Nephron (organoid): ENCODE data around the gene AAGAB.

ENCODE experiments used
- H3K27ac Mint-ChIP-seq, 3 experiments: 2 replicates each; pipeline ENCODE4 v1.8.0; 2020; ENCODE audit warnings: mixed read lengths in 3 of 3, mild to moderate bottlenecking in 2 of 3, moderate library complexity in 1 of 3
- H3K27me3 Mint-ChIP-seq: 2 replicates; pipeline ENCODE4 v1.8.0; 2021; ENCODE audit warnings: low read depth, mild to moderate bottlenecking, moderate library complexity, mixed read lengths
- H3K36me3 Mint-ChIP-seq: 2 replicates; pipeline ENCODE4 v1.8.0; 2020; ENCODE audit warnings: low read depth, mixed read lengths
- H3K4me1 Mint-ChIP-seq: 2 replicates; pipeline ENCODE4 v1.8.0; 2020; ENCODE audit warnings: mixed read lengths
- H3K4me3 Mint-ChIP-seq, 3 experiments: 2 replicates each; pipeline ENCODE4 v1.8.0; 2020; ENCODE audit warnings: mild to moderate bottlenecking in 3 of 3, mixed read lengths in 3 of 3, moderate library complexity in 2 of 3
- H3K9me3 Mint-ChIP-seq: 2 replicates; pipeline ENCODE4 v1.8.0; 2020; ENCODE audit warnings: mixed read lengths
- TF ChIP-seq, protein P1 (sequence below), 3 experiments: fragments of 200-600 bp; sonication (generic); IDR thresholded peaks; one replicate each; pipeline ENCODE4 v1.5.0; 2021; ENCODE audit warnings: antibody characterized with exemption in 3 of 3; ENCODE audit not compliant: unreplicated experiment in 3 of 3

Gene AAGAB

GRCh38 chr15:67174446-67174845, 80.0 kb downstream of the AAGAB start:
- H3K9me3 Mint-ChIP-seq: no peaks in the 10 kb centered on the region
- peaks cover 90% of the 10 kb centered on the region for H3K4me1 Mint-ChIP-seq
- peaks cover 74% of the 10 kb centered on the region for H3K36me3 Mint-ChIP-seq
- H3K4me3 Mint-ChIP-seq: no peak overlapping the region
- no peaks in the 10 kb centered on the region for H3K27me3 Mint-ChIP-seq
- H3K27ac Mint-ChIP-seq: no peak overlapping the region
- TF ChIP-seq, protein P1, sequence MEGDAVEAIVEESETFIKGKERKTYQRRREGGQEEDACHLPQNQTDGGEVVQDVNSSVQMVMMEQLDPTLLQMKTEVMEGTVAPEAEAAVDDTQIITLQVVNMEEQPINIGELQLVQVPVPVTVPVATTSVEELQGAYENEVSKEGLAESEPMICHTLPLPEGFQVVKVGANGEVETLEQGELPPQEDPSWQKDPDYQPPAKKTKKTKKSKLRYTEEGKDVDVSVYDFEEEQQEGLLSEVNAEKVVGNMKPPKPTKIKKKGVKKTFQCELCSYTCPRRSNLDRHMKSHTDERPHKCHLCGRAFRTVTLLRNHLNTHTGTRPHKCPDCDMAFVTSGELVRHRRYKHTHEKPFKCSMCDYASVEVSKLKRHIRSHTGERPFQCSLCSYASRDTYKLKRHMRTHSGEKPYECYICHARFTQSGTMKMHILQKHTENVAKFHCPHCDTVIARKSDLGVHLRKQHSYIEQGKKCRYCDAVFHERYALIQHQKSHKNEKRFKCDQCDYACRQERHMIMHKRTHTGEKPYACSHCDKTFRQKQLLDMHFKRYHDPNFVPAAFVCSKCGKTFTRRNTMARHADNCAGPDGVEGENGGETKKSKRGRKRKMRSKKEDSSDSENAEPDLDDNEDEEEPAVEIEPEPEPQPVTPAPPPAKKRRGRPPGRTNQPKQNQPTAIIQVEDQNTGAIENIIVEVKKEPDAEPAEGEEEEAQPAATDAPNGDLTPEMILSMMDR (IDR thresholded peaks at IDR 0.05; ENCODE audit: unreplicated experiment in 3 of 3): no peak

GRCh38 chr15:67173786-67174185, 80.7 kb downstream of the AAGAB start:
- TF ChIP-seq, protein P1 (IDR thresholded peaks at IDR 0.05; ENCODE audit: unreplicated experiment in 3 of 3): no peak
- Mint-ChIP-seq H3K36me3 (peaks cover 71% of the 10 kb centered on the region), H3K4me3 (no peak overlapping the region), H3K27me3 (no peaks in the 10 kb centered on the region), H3K4me1 (peaks cover 91% of the 10 kb centered on the region), H3K27ac (peak overlapping the region in 1 of 3 experiments; percentile 63), H3K9me3 (no peaks in the 10 kb centered on the region)

DNA sequence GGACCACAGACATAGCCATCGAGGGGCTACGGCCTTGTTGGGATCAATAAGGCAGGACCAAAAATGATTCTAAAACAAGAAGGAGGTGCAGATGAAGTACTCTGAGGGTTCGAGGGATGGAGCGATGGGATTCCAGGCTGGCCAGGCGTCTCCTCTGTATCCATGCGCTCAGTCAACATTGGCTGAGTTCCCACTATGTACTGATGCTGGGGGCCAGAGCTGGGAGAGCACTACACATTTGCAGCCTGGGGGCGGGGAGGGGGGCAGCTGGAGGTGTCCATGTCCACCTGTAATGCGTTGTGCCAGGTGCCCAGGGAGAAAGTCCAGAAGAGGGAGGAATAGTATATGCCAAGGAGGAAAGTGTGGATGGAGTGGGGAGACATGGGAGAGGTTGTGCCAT, 81.5 kb downstream of the AAGAB start:
- H3K9me3 Mint-ChIP-seq: no peaks in the 10 kb centered on the region
- TF ChIP-seq, protein P1 (IDR thresholded peaks at IDR 0.05; ENCODE audit: unreplicated experiment in 3 of 3): no peak
- H3K27ac Mint-ChIP-seq: peak overlapping the region in 2 of 3 experiments; percentile 63 to 64
- no peaks in the 10 kb centered on the region for H3K27me3 Mint-ChIP-seq
- H3K4me3 Mint-ChIP-seq: peak overlapping the region in 1 of 3 experiments; percentile 16
- peaks cover 76% of the 10 kb centered on the region for H3K36me3 Mint-ChIP-seq
- H3K4me1 Mint-ChIP-seq: peaks cover 91% of the 10 kb centered on the region

DNA sequence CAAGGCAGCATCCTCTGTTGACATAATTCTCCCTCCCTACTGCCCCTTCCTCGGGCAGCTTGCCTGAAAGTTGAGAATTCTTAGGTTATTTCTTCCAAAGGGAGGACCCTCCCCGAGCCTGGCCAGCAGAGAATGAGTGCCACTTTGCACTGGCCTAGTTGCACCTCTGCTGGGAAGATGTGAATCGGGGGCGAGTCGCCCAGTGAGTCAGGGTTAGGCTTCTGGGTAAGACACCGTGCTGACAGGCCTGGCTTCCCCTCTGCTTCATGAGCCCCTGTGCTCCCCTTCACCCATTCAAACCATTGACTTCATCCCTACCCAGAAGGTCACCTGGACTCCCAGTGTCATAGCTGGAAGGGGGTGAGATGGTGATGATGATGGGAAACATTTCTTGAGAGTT, 82.3 kb downstream of the AAGAB start:
- Mint-ChIP-seq H3K9me3 (no peaks in the 10 kb centered on the region), H3K4me1 (peaks cover 94% of the 10 kb centered on the region), H3K4me3 (no peak overlapping the region), H3K36me3 (peaks cover 81% of the 10 kb centered on the region), H3K27me3 (no peaks in the 10 kb centered on the region), H3K27ac (peak overlapping the region in 2 of 3 experiments; percentile 18 to 67)
- TF ChIP-seq, protein P1 (IDR thresholded peaks at IDR 0.05; ENCODE audit: unreplicated experiment in 3 of 3): no peak

DNA sequence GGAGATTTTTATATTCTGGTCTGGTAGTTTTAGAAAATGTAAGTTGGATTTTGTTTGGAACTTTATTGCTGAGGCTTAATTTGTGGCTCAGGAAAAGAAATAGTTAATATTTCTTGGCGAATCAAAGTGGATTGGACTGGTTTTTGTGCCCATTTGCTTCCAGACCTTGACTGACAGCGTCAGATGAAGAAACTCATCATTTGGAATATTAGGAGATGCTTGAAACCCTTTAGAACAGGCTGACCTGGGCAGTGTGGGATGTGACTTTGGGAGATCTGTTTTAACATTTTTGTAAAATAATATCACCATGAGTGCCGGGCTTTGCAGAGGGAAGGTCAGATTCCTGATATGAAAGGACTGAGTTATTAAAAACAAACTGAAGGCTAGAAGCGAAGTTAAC, 83.0 kb downstream of the AAGAB start:
- Mint-ChIP-seq H3K9me3 (no peaks in the 10 kb centered on the region), H3K4me1 (peaks cover 95% of the 10 kb centered on the region), H3K27ac (peak overlapping the region; percentile 18 to 76 (median 67)), H3K36me3 (peaks cover 82% of the 10 kb centered on the region), H3K27me3 (no peaks in the 10 kb centered on the region), H3K4me3 (no peak overlapping the region)
- TF ChIP-seq, protein P1 (IDR thresholded peaks at IDR 0.05; ENCODE audit: unreplicated experiment in 3 of 3): no peak

GRCh38 chr15:67170143-67170925, 84.1 kb downstream of the AAGAB start:
- H3K4me1 Mint-ChIP-seq: peaks cover 95% of the 10 kb centered on the region
- H3K27ac Mint-ChIP-seq: peak overlapping the region; percentile 64 to 67 (median 65)
- H3K36me3 Mint-ChIP-seq: peaks cover 83% of the 10 kb centered on the region
- H3K27me3 Mint-ChIP-seq: no peaks in the 10 kb centered on the region
- TF ChIP-seq, protein P1 (IDR thresholded peaks at IDR 0.05; ENCODE audit: unreplicated experiment in 3 of 3): no peak
- peak overlapping the region in 2 of 3 experiments; percentile 24 to 26 for H3K4me3 Mint-ChIP-seq
- no peaks in the 10 kb centered on the region for H3K9me3 Mint-ChIP-seq
